Measurements from ENCODE around the gene APLF. TPM values are rescaled to one million over a fixed set of nuclear protein-coding genes. Genes with fewer than 3 reads are reported as not detected.

The APLF gene
- total RNA-seq, 1 experiment from 2014 or later: 5.5 TPM

DNA sequence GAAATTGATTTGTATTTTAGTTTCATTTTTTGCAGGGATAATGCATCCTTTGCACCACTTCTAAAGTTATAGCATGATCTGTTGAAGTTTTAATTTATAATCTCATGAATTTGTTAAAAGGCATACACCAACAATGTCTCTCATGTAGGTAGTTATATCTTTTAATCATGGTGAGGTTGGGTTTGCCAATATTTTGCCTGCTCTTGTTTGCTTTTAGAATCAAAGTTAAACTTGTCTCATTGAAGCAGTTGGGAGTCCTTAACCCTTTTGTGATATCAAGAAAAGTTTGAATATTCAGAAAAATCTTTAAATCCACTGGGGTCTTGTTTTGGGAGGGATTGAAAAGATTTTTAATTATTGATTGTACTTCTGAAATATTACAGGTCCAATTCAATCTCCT, 31.7 kb downstream of the APLF start:
- no peak overlapping the region for H3K27ac ChIP-seq (ENCODE audit: low read depth, low read length, poor library complexity, severe bottlenecking)
- TF ChIP-seq EZH2 (IDR thresholded peaks at IDR 0.05; ENCODE audit: borderline replicate concordance, low read depth, low read length, poor library complexity, severe bottlenecking): no peak
- TF ChIP-seq, protein P1, sequence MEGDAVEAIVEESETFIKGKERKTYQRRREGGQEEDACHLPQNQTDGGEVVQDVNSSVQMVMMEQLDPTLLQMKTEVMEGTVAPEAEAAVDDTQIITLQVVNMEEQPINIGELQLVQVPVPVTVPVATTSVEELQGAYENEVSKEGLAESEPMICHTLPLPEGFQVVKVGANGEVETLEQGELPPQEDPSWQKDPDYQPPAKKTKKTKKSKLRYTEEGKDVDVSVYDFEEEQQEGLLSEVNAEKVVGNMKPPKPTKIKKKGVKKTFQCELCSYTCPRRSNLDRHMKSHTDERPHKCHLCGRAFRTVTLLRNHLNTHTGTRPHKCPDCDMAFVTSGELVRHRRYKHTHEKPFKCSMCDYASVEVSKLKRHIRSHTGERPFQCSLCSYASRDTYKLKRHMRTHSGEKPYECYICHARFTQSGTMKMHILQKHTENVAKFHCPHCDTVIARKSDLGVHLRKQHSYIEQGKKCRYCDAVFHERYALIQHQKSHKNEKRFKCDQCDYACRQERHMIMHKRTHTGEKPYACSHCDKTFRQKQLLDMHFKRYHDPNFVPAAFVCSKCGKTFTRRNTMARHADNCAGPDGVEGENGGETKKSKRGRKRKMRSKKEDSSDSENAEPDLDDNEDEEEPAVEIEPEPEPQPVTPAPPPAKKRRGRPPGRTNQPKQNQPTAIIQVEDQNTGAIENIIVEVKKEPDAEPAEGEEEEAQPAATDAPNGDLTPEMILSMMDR (conservative IDR thresholded peaks at IDR 0.05; ENCODE audit: low read depth, low read length): no peak
- intact Hi-C loops (cut with micrococcal nuclease; ENCODE audit: unreplicated experiment): loop anchor here (5.0 kb wide), 1 partner anchor 98 kb away; no protein-coding TSS in a partner anchor
- ChIA-PET CTCF (no interaction called here), POLR2A (ENCODE audit: low non-redundant PET) (interaction anchor here (0.7 kb wide), 1 partner anchor 409 kb away, joined by 3 read pairs; no protein-coding TSS in a partner anchor)
- no peaks in the 10 kb centered on the region for H3K9me3 ChIP-seq (ENCODE audit: low read depth, low read length, poor library complexity, severe bottlenecking)
- H3K4me3 ChIP-seq (ENCODE audit: low read depth, low read length, poor library complexity, severe bottlenecking): no peak overlapping the region
- H3K4me1 ChIP-seq (ENCODE audit: insufficient read depth, low read length, poor library complexity, severe bottlenecking): no peaks in the 10 kb centered on the region
- no peaks in the 10 kb centered on the region for H3K27me3 ChIP-seq (replicated peaks; ENCODE audit: insufficient read depth, low read depth, low read length, poor library complexity)
- no TSS peak for BruUV-seq (replicated peaks)
- H3K36me3 ChIP-seq (ENCODE audit: insufficient read depth, low read length, poor library complexity, severe bottlenecking): no peaks in the 10 kb centered on the region
- no peak for DNase-seq (ENCODE audit: low spot score)

DNA sequence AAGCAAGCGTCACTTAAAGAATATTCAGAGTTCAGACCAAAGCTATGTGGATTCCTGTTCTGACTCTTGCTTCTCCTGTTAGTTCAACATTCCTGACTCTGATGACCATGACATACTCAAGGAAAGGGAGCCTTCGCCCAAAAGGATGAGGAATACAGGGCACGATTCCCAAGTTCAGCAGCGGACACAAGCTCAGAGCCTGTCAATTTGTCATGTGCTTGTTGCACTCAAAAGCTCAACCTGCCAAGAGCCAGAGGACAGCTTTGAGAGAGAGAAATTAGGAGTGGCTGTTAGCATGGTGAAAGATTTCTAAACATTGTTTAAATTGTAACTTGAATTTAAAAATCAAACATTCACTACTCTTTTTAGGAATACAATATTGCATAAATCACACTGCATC, 33.3 kb downstream of the APLF start:
- CTCF ChIA-PET: no interaction called here
- intact Hi-C loops (cut with micrococcal nuclease; ENCODE audit: unreplicated experiment): no loop called here
- no peaks in the 10 kb centered on the region for H3K9me3 ChIP-seq (ENCODE audit: low read depth, low read length, poor library complexity, severe bottlenecking)
- DNase-seq (ENCODE audit: low spot score): no peak
- no peaks in the 10 kb centered on the region for H3K36me3 ChIP-seq (ENCODE audit: insufficient read depth, low read length, poor library complexity, severe bottlenecking)
- TF ChIP-seq, protein P1 (conservative IDR thresholded peaks at IDR 0.05; ENCODE audit: low read depth, low read length): no peak
- no peak for TF ChIP-seq EZH2 (IDR thresholded peaks at IDR 0.05; ENCODE audit: borderline replicate concordance, low read depth, low read length, poor library complexity, severe bottlenecking)
- POLR2A ChIA-PET (ENCODE audit: low non-redundant PET): no interaction called here
- peaks cover 8% of the 10 kb centered on the region for H3K4me1 ChIP-seq (ENCODE audit: insufficient read depth, low read length, poor library complexity, severe bottlenecking)
- H3K27me3 ChIP-seq (replicated peaks; ENCODE audit: insufficient read depth, low read depth, low read length, poor library complexity): no peaks in the 10 kb centered on the region
- H3K4me3 ChIP-seq (ENCODE audit: low read depth, low read length, poor library complexity, severe bottlenecking): no peak overlapping the region
- BruUV-seq (replicated peaks): no TSS peak
- H3K27ac ChIP-seq (ENCODE audit: low read depth, low read length, poor library complexity, severe bottlenecking): no peak overlapping the region

DNA sequence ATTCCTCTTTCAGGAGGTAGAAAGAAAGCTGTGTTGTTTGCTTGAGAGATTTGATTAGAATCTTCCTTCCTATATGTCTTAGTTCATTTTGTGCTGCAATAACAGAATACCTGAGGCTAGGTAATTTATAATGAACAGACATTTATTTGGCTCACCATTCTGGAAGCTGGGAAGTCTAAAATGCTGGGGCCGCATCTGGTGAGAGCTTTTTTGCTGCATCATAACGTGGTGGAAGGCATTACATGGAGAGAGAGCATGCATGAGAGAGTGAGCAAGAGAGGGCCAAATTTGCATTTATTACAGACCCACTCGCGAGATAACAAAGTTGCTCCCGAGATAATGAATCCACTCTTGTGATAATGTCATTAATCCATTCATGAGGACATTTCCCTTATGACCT, 34.4 kb downstream of the APLF start:
- ChIA-PET CTCF (no interaction called here), POLR2A (ENCODE audit: low non-redundant PET) (no interaction called here)
- no TSS peak for BruUV-seq (replicated peaks)
- DNase-seq (ENCODE audit: low spot score): no peak
- Histone ChIP-seq H3K4me3 (ENCODE audit: low read depth, low read length, poor library complexity, severe bottlenecking) (no peak overlapping the region), H3K9me3 (ENCODE audit: low read depth, low read length, poor library complexity, severe bottlenecking) (no peaks in the 10 kb centered on the region), H3K4me1 (ENCODE audit: insufficient read depth, low read length, poor library complexity, severe bottlenecking) (peaks cover 8% of the 10 kb centered on the region), H3K36me3 (ENCODE audit: insufficient read depth, low read length, poor library complexity, severe bottlenecking) (no peaks in the 10 kb centered on the region), H3K27me3 (replicated peaks; ENCODE audit: insufficient read depth, low read depth, low read length, poor library complexity) (no peaks in the 10 kb centered on the region), H3K27ac (ENCODE audit: low read depth, low read length, poor library complexity, severe bottlenecking) (no peak overlapping the region)
- TF ChIP-seq, protein P1 (conservative IDR thresholded peaks at IDR 0.05; ENCODE audit: low read depth, low read length): no peak
- no peak for TF ChIP-seq EZH2 (IDR thresholded peaks at IDR 0.05; ENCODE audit: borderline replicate concordance, low read depth, low read length, poor library complexity, severe bottlenecking)
- intact Hi-C loops (cut with micrococcal nuclease; ENCODE audit: unreplicated experiment): no loop called here
